ENCODE data around the gene LRRC56.

The LRRC56 gene

GRCh38 chr11:555227-555779 is 18.0 kb downstream of the LRRC56 start:
- Histone ChIP-seq H3K27me3 (peaks cover 81% of the 10 kb centered on the region), H3K4me3 (ENCODE audit: low read depth in 1 of 2, low read length in 1 of 2) (peak overlapping the region; percentile 23 to 55), H3K9me3 (no peaks in the 10 kb centered on the region), H3K36me3 (no peaks in the 10 kb centered on the region), H3K4me1 (ENCODE audit: control insufficient read depth in 1 of 2, insufficient read depth in 1 of 2, low read depth in 1 of 2, low read length in 1 of 2) (peaks cover 13 to 29% of the 10 kb centered on the region in 2 experiments), H3K27ac (no peak overlapping the region)
- TF ChIP-seq CTCF (IDR thresholded peaks at IDR 0.05) = no peak

GRCh38 chr11:555780-556661 is 18.7 kb downstream of the LRRC56 start:
- Histone ChIP-seq H3K4me1 (ENCODE audit: control insufficient read depth in 1 of 2, insufficient read depth in 1 of 2, low read depth in 1 of 2, low read length in 1 of 2) (peaks cover 15 to 33% of the 10 kb centered on the region in 2 experiments), H3K27ac (no peak overlapping the region), H3K4me3 (ENCODE audit: low read depth in 1 of 2, low read length in 1 of 2) (peak overlapping the region in 1 of 2 experiments; percentile 18), H3K36me3 (no peaks in the 10 kb centered on the region), H3K9me3 (no peaks in the 10 kb centered on the region), H3K27me3 (peaks cover 81% of the 10 kb centered on the region)
- TF ChIP-seq CTCF (IDR thresholded peaks at IDR 0.05) = no peak

GRCh38 chr11:556662-557256 is 19.4 kb downstream of the LRRC56 start:
- no peak for TF ChIP-seq CTCF (IDR thresholded peaks at IDR 0.05)
- H3K9me3 ChIP-seq = no peaks in the 10 kb centered on the region
- H3K27me3 ChIP-seq = peaks cover 74% of the 10 kb centered on the region
- H3K4me3 ChIP-seq (ENCODE audit: low read depth in 1 of 2, low read length in 1 of 2) = no peak overlapping the region
- H3K27ac ChIP-seq = no peak overlapping the region
- no peaks in the 10 kb centered on the region for H3K36me3 ChIP-seq
- H3K4me1 ChIP-seq (ENCODE audit: control insufficient read depth in 1 of 2, insufficient read depth in 1 of 2, low read depth in 1 of 2, low read length in 1 of 2) = peaks cover 20 to 40% of the 10 kb centered on the region in 2 experiments

- Histone ChIP-seq H3K27ac (no peak overlapping the region), H3K4me1 (ENCODE audit: control insufficient read depth in 1 of 2, insufficient read depth in 1 of 2, low read depth in 1 of 2, low read length in 1 of 2) (peaks cover 25 to 44% of the 10 kb centered on the region in 2 experiments), H3K4me3 (ENCODE audit: low read depth in 1 of 2, low read length in 1 of 2) (no peak overlapping the region), H3K9me3 (no peaks in the 10 kb centered on the region), H3K36me3 (peaks cover 1% of the 10 kb centered on the region), H3K27me3 (peaks cover 74% of the 10 kb centered on the region)
- TF ChIP-seq CTCF (IDR thresholded peaks at IDR 0.05) = no peak
These were observed 20.2 kb downstream of the LRRC56 start for GRCh38 chr11:557328-558132.

GRCh38 chr11:558503-558902 is 21.2 kb downstream of the LRRC56 start:
- H3K36me3 ChIP-seq = peaks cover 11% of the 10 kb centered on the region
- no peaks in the 10 kb centered on the region for H3K9me3 ChIP-seq
- no peak for TF ChIP-seq CTCF (IDR thresholded peaks at IDR 0.05)
- no peak overlapping the region for H3K27ac ChIP-seq
- H3K4me3 ChIP-seq (ENCODE audit: low read depth in 1 of 2, low read length in 1 of 2) = no peak overlapping the region
- peaks cover 64% of the 10 kb centered on the region for H3K27me3 ChIP-seq
- peaks cover 25 to 44% of the 10 kb centered on the region in 2 experiments for H3K4me1 ChIP-seq (ENCODE audit: control insufficient read depth in 1 of 2, insufficient read depth in 1 of 2, low read depth in 1 of 2, low read length in 1 of 2)
